ENCODE data around the gene SGMS2.

DNA sequence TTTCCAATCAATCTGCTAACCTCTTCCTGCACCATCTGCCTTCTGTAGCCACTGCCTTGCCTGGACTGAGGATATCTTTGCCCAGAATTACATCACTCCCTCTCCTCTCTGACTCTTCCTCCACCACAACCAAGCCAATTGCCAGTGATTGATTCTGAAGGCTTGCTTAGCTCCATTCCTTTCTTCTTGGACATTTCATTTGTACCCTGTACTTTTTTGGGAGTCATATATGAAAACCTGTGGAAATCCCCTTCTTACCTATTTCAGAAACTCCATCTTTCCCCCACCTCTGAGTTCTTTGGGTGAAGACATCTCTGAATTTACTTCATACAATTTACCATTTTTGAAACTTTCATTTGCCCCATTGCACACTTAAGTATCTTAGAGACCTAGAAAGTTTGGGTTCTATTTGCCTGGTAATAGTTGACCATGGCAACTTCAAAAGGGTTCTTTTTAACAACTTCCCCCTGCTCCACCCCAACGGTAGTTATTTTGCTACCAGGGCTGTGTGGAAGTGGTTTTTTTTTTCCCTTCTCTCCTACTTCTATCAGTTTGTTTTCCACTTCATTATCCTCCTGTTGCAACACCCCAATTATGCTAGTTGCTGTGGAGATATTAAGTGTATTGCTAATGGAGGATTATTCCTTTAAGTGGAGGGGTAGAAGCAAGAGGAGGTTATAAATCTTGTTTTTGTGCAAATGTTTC is 14.3 kb downstream of the SGMS2 start:
- no peak for TF ChIP-seq POLR2A (IDR thresholded peaks at IDR 0.05; ENCODE audit: low read depth)
- TF ChIP-seq, protein P1, sequence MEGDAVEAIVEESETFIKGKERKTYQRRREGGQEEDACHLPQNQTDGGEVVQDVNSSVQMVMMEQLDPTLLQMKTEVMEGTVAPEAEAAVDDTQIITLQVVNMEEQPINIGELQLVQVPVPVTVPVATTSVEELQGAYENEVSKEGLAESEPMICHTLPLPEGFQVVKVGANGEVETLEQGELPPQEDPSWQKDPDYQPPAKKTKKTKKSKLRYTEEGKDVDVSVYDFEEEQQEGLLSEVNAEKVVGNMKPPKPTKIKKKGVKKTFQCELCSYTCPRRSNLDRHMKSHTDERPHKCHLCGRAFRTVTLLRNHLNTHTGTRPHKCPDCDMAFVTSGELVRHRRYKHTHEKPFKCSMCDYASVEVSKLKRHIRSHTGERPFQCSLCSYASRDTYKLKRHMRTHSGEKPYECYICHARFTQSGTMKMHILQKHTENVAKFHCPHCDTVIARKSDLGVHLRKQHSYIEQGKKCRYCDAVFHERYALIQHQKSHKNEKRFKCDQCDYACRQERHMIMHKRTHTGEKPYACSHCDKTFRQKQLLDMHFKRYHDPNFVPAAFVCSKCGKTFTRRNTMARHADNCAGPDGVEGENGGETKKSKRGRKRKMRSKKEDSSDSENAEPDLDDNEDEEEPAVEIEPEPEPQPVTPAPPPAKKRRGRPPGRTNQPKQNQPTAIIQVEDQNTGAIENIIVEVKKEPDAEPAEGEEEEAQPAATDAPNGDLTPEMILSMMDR (IDR thresholded peaks at IDR 0.05), result no peak
- no peak for TF ChIP-seq POLR2AphosphoS5 (IDR thresholded peaks at IDR 0.05)
- no peak for TF ChIP-seq EP300 (IDR thresholded peaks at IDR 0.05)
